AG09309 (cell line): Measurements from ENCODE around the gene EDEM2.
"Not testable (repeated sequence)": the region's sequence is repeated elsewhere in the genome, so short reads cannot be mapped to it uniquely, and the experiment has no call there.

Experiments
- DNase-seq: peaks from one replicate; pipeline ENCODE4 v3.0.0-alpha.2; 2010; ENCODE audit warnings: low read depth
- H3K4me3 ChIP-seq: 2 replicates; pipeline ENCODE4 v1.5.1; 2011; ENCODE audit warnings: mild to moderate bottlenecking, low read depth, low read length, moderate library complexity; ENCODE audit not compliant: control insufficient read depth
- TF ChIP-seq, protein P1 (sequence below): IDR thresholded peaks from 2 replicates; pipeline ENCODE4 v1.5.1; 2011; ENCODE audit warnings: mild to moderate bottlenecking, low read depth, low read length, inconsistent platforms; ENCODE audit not compliant: insufficient read depth, control insufficient read depth; ENCODE audit errors: missing control alignments

Gene EDEM2

GRCh38 chr20:35187584-35188190, 40.6 kb upstream of the EDEM2 start:
- TF ChIP-seq, protein P1, sequence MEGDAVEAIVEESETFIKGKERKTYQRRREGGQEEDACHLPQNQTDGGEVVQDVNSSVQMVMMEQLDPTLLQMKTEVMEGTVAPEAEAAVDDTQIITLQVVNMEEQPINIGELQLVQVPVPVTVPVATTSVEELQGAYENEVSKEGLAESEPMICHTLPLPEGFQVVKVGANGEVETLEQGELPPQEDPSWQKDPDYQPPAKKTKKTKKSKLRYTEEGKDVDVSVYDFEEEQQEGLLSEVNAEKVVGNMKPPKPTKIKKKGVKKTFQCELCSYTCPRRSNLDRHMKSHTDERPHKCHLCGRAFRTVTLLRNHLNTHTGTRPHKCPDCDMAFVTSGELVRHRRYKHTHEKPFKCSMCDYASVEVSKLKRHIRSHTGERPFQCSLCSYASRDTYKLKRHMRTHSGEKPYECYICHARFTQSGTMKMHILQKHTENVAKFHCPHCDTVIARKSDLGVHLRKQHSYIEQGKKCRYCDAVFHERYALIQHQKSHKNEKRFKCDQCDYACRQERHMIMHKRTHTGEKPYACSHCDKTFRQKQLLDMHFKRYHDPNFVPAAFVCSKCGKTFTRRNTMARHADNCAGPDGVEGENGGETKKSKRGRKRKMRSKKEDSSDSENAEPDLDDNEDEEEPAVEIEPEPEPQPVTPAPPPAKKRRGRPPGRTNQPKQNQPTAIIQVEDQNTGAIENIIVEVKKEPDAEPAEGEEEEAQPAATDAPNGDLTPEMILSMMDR, result no peak
- DNase-seq, result no peak
- no peak overlapping the region for H3K4me3 ChIP-seq

DNA sequence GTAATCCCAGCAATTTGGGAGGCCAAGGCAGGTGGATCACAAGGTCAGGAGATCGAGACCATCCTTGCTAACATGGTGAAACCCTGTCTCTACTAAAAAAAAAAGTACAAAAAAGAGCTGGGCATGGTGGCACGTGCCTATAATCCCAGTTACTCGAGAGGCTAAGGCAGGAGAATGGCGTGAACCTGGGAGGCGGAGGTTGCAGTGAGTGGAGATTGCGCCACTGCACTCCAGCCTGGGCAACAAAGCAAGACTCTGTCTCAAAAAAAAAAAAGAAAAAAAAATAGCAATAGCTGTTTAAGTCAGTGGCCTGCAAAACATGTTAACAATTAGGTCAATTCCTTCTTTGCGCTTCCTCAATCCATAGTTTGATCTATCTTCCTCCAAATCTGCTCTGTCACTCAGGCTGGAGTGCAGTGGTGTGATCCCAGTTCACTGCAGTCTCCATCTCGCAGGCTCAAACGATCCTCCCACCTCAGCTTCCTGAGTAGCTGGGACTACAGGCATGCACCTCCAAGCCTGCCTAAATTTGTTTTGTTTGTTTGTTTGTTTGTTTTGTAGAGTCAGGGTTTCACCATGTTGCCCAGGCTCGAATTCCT, 39.7 kb upstream of the EDEM2 start:
- not testable (repeated sequence) for DNase-seq, H3K4me3 ChIP-seq

DNA sequence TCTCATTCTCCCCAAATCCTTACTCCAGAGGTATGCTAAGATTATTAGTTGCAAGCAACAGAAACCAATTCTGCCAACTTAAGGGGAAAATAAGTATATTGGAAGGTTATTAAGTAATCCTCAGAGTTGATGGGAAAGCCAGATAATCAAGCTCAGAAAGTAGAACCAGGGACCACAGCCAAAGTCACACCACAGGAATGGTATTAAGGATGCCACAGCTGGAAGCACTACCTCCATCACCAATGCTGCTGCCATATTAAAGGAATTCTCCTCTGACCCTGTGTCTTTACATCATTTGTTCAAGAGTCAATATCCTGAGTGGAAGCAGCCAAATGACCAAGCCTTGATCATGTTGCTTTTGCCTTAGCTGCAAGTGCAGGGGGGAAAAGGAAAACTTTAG, 34.6 kb upstream of the EDEM2 start:
- H3K4me3 ChIP-seq, result no peak overlapping the region
- TF ChIP-seq, protein P1, result no peak
- DNase-seq, result peak; percentile 20

GRCh38 chr20:35180266-35180665, 33.1 kb upstream of the EDEM2 start:
- TF ChIP-seq, protein P1, result no peak
- no peak for DNase-seq
- H3K4me3 ChIP-seq, result no peak overlapping the region

GRCh38 chr20:35179292-35180212, 32.4 kb upstream of the EDEM2 start:
- TF ChIP-seq, protein P1, result no peak
- no peak overlapping the region for H3K4me3 ChIP-seq
- no peak for DNase-seq

DNA sequence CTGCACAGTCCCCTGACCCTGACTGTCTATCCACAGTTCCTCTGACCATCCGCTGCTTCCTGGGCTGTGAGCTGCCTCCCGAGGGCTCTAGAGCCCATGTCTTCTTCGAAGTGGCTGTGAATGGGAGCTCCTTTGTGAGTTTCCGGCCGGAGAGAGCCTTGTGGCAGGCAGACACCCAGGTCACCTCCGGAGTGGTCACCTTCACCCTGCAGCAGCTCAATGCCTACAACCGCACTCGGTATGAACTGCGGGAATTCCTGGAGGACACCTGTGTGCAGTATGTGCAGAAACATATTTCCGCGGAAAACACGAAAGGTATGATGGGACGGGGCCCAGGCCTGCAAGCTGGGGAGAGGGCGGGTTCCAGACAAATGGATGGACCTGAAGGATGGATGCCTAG, 29.0 kb upstream of the EDEM2 start:
- no peak for DNase-seq
- no peak overlapping the region for H3K4me3 ChIP-seq
- TF ChIP-seq, protein P1, result no peak
